ENCODE data around the gene TNNC1. TPM values are rescaled to one million over a fixed set of nuclear protein-coding genes. Genes with fewer than 3 reads are reported as not detected.
A peak's percentile ranks its signal among the peaks of the same experiment; 100 is the strongest.

Gene TNNC1
- total and polyA plus RNA-seq, 10 of the 15 experiments (the other 5 are each of a cell fraction or from before 2014, with no cell fraction given) = 0.13 to 1.3 (median 0.53) TPM; not detected in 2

- BruUV-seq (replicated peaks) = no TSS peak
- WGBS (ENCODE audit: insufficient coverage, insufficient replicate concordance, low lambda C conversion rate, missing lambda C conversion rate) = 27% methylated on average over 13 of the region's 13 CpGs
- no peaks in the 10 kb centered on the region for H3K9me3 ChIP-seq (replicated peaks; ENCODE audit: control insufficient read depth, insufficient read depth, low read length)
- ChIA-PET RAD21 (ENCODE audit: unreplicated experiment) (interaction anchor here (0.7 to 5.8 kb wide), 9 partner anchors 11 to 445 kb away, joined by 3 to 63 read pairs (median 6); partner anchors contain the start of gene TLR9), SMC1A (ENCODE audit: uncharacterized antibody, unreplicated experiment) (interaction anchor here (0.9 to 2.7 kb wide), 15 partner anchors 9 to 224 kb away, joined by 3 to 14 read pairs (median 4); partner anchors contain the start of gene TLR9), POLR2A (interaction anchor here (1.4 kb wide), 1 partner anchor 34 kb away, joined by 4 read pairs; no protein-coding TSS in a partner anchor), CTCF (interaction anchor here (0.7 to 6.6 kb wide), 25 partner anchors 12 to 245 kb away, joined by 3 to 147 read pairs (median 6); partner anchors contain the start of genes GLYCTK and TLR9)
- no peak overlapping the region for H3K4me2 ChIP-seq (ENCODE audit: control insufficient read depth, insufficient read depth)
- H3K79me2 ChIP-seq (ENCODE audit: control insufficient read depth, insufficient read depth, low read length) = no peaks in the 10 kb centered on the region
- intact Hi-C loops (cut with micrococcal nuclease; ENCODE audit: unreplicated experiment) = loop anchor here (1.0 to 5.0 kb wide), 4 partner anchors 19 to 225 kb away; no protein-coding TSS in a partner anchor
- no peaks in the 10 kb centered on the region for H4K20me1 ChIP-seq (ENCODE audit: control insufficient read depth, insufficient read depth)
- no peak overlapping the region for H2AFZ ChIP-seq (ENCODE audit: control insufficient read depth, low read depth, low read length)
- H3K4me1 ChIP-seq (ENCODE audit: control insufficient read depth, insufficient read depth, low read length) = no peaks in the 10 kb centered on the region
- H3K36me3 ChIP-seq (ENCODE audit: control insufficient read depth in 2 of 2, insufficient read depth in 2 of 2, low read length in 1 of 2) = no peaks in the 10 kb centered on the region
- in situ Hi-C loops (cut with MboI) = no loop called here
- no peak overlapping the region for H3K27ac ChIP-seq (ENCODE audit: control insufficient read depth, insufficient read depth)
- no peak overlapping the region for H3K4me3 ChIP-seq
- H3K27me3 ChIP-seq (replicated peaks in 1 of 2; ENCODE audit: control insufficient read depth in 2 of 2, insufficient read depth in 2 of 2, low read length in 1 of 2) = no peaks in the 10 kb centered on the region
- FAIRE-seq (peak; percentile 92), DNase-seq (ENCODE audit: low read depth, low spot score) (peak; percentile 16), ATAC-seq (peak; percentile 78)
- no peak overlapping the region for H3K9ac ChIP-seq (ENCODE audit: control insufficient read depth, insufficient read depth, low read length)
- TF ChIP-seq KLF5 (IDR thresholded peaks at IDR 0.05; ENCODE audit: partially characterized antibody) = no peak
- no peak for TF ChIP-seq PRDM15 (CRISPR knock-in tag; IDR thresholded peaks at IDR 0.05)
- TF ChIP-seq CUX1 (IDR thresholded peaks at IDR 0.05; ENCODE audit: insufficient replicate concordance, low read depth, low read length) = no peak
- peak; percentile 52; the same call in 1 of the 2 replicates for TF ChIP-seq TARDBP (IDR thresholded peaks at IDR 0.05; ENCODE audit: borderline replicate concordance)
- TF ChIP-seq YY1 (IDR thresholded peaks at IDR 0.05; ENCODE audit: low read depth, low read length) = peak; percentile 68
- TF ChIP-seq NRF1 (conservative IDR thresholded peaks at IDR 0.05; ENCODE audit: low read depth, low read length) = no peak
- no peak for TF ChIP-seq RFX5 (IDR thresholded peaks at IDR 0.05; ENCODE audit: low read depth, low read length)
- 0 out of 2 replicates have a peak, but pooled peaks have one; percentile 34 for TF ChIP-seq IKZF1 (conservative IDR thresholded peaks at IDR 0.05)
- no peak for TF ChIP-seq BRCA1 (IDR thresholded peaks at IDR 0.05; ENCODE audit: low read depth, low read length)
- TF ChIP-seq POLR2AphosphoS2 (IDR thresholded peaks at IDR 0.05; ENCODE audit: low read depth, low read length) = no peak
These were observed 7.0 kb downstream of the TNNC1 start for GRCh38 chr3:52446631-52447511.
